HG02981 (cell line): Measurements from ENCODE around the gene CCDC87.
"Not testable (repeated sequence)": the region's sequence is repeated elsewhere in the genome, so short reads cannot be mapped to it uniquely, and the experiment has no call there.

Source experiments
- ATAC-seq: cut with Tn5 transposase; IDR thresholded peaks from one replicate; pipeline ENCODE4 v1.9.1; 2021; ENCODE audit warnings: mild to moderate bottlenecking, moderate library complexity; ENCODE audit not compliant: unreplicated experiment

The CCDC87 gene, protein sequence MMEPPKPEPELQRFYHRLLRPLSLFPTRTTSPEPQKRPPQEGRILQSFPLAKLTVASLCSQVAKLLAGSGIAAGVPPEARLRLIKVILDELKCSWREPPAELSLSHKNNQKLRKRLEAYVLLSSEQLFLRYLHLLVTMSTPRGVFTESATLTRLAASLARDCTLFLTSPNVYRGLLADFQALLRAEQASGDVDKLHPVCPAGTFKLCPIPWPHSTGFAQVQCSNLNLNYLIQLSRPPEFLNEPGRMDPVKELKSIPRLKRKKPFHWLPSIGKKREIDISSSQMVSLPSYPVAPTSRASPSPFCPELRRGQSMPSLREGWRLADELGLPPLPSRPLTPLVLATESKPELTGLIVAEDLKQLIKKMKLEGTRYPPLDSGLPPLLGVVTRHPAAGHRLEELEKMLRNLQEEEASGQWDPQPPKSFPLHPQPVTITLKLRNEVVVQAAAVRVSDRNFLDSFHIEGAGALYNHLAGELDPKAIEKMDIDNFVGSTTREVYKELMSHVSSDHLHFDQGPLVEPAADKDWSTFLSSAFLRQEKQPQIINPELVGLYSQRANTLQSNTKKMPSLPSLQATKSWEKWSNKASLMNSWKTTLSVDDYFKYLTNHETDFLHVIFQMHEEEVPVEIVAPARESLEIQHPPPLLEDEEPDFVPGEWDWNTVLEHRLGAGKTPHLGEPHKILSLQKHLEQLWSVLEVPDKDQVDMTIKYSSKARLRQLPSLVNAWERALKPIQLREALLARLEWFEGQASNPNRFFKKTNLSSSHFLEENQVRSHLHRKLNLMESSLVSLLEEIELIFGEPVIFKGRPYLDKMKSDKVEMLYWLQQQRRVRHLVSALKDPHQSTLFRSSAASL

DNA sequence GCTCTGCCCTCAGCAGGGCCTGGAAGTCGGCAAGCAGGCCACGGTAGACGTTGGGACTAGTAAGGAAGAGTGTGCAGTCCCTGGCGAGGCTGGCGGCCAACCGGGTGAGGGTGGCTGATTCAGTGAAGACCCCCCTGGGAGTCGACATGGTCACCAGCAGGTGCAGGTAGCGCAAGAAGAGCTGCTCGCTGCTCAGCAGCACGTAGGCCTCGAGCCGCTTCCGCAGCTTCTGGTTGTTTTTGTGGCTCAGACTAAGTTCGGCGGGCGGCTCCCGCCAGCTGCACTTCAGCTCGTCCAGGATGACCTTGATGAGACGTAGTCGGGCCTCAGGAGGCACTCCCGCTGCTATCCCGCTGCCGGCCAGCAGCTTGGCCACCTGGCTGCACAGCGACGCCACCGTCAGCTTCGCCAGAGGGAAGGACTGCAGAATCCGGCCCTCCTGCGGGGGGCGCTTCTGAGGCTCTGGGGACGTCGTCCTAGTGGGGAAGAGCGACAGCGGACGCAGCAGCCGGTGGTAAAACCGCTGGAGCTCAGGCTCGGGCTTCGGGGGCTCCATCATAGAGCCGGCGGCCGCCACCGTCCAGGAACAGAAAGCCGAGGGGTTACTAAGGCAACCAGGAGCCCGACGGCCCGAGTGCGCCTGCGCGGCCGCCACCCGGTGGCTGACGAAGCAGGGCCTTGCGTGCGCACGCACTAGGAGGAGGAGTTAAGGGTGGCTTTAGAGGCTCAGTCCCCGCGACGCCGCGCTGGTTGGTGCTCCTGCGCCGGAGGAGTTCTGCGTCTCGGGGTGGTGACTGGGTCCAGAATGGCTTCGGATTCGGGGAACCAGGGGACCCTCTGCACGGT is at the start of gene CCDC87, which contains the start of gene CCS:
CCDC87 (minus strand) TSS at position 607 of the 846 bp plus-strand sequence; CDS start at position 559, 48 bp downstream.
CCS (plus strand) TSS at position 729 of the 846 bp plus-strand sequence; CDS start at position 806, 77 bp downstream.
- peak; percentile 93 for ATAC-seq

DNA sequence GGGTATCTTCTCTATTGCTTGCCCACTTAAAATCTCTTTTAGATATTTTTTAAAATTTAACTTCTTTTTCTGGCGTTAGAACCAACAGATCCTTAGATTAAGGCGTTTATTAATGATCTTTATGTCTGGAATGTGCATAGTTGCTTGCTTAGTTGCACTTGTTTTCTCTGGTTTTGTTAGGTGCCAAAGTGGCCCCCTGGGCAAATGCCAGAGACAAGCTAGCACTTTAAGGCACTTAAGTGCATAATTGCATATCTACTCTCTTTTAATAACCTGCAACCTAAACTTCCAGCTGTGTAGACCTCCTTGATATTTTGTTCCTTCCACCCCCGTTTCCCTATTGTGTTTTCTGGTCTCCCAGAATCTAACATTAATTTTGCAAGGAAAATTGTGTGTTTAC is 49.0 kb upstream of the CCDC87 start:
- no peak for ATAC-seq

DNA sequence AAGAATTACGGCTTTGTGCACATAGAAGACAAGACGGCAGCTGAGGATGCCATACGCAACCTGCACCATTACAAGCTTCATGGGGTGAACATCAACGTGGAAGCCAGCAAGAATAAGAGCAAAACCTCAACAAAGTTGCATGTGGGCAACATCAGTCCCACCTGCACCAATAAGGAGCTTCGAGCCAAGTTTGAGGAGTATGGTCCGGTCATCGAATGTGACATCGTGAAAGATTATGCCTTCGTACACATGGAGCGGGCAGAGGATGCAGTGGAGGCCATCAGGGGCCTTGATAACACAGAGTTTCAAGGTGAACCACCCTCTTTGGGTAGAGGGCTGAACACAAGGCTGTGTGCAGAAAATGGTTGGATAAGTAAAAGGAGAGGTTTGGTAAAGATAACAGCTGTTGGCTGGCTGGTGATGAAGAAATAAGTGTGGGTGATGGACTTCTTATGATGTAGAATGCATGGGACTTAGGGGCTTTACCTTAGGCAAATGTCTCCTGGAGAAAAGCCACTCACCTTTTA is 47.0 kb upstream of the CCDC87 start:
- not testable (repeated sequence) for ATAC-seq

DNA sequence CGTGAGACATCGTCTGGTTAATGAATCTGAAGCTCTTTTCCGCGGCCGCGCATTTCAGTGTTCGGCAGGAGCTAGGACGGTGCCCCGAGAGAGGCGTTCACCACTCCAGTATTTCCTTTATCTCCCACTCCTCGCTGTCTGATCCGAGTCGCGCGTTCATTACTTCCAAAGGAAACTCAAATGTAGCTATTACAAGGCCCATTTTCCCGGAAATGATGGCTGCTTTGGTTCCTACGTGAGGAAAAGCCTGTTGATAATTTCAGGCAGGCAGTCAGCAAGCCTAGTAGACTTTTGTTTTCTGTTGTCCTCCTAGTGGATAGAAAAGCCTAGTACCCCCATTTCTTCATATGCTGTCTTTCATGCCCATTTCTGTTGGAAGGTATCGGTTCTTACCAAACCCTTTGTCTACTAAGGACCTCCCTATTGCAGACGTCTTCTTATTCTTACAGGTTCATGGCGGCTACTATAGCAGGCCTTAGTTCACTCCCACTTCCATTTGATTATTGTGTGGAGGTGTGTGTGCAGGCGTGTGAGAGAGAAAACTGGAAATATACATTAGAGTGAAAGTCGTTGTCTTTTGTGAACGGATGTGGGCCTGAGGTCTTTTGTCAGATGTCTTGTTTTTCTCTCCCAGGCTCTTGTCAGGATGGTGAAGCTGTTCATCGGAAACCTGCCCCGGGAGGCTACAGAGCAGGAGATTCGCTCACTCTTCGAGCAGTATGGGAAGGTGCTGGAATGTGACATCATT is 46.4 kb upstream of the CCDC87 start:
- no peak for ATAC-seq

DNA sequence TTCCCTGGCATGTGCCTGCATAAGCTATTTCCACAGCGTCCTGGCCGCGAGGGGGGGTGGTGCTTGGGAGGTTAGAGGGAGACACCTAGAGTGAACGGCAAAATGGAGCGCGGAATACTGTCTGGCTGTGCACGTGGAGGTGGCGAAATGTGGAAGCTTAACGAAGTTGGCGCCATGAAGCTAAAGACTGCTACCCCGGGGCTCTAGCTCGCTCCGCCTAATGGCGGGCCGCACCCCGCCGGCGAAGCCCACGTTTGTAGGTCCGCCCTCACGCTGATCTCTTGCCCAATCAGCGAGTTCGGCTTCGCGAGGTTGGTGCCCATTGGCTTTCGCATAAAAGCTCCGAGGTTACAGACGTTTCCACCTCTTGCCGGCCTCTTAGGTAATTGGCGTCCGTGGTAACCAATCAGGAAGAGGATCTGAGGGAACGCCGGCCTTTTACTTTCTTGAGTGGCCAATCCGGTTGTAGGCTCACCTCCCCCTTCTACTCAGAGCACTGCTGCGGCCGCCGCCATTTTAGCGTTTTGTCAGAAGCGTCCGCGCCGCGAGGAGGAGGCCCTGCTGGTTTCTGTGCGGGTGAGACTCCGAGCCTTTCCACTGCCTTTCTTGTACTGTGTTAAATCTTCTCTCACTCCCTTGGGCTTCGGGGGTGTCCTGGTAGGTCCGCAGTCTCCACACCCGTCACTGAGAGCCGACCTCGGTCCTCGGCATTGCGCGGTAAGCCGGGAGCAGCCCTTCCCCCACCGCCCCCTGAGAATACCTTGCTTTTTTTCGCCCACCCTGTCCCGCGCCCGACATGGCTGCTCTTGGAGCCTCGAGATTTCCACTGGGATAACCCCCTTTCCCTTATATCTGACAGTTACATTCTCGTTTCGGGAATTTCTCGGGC is 45.6 kb upstream of the CCDC87 start, which contains the start of gene RBM4:
RBM4 (plus strand) TSS at position 527 of the 889 bp plus-strand sequence. CDS start 1,009 bp downstream, outside the sequence.
- ATAC-seq = peak; percentile 96

DNA sequence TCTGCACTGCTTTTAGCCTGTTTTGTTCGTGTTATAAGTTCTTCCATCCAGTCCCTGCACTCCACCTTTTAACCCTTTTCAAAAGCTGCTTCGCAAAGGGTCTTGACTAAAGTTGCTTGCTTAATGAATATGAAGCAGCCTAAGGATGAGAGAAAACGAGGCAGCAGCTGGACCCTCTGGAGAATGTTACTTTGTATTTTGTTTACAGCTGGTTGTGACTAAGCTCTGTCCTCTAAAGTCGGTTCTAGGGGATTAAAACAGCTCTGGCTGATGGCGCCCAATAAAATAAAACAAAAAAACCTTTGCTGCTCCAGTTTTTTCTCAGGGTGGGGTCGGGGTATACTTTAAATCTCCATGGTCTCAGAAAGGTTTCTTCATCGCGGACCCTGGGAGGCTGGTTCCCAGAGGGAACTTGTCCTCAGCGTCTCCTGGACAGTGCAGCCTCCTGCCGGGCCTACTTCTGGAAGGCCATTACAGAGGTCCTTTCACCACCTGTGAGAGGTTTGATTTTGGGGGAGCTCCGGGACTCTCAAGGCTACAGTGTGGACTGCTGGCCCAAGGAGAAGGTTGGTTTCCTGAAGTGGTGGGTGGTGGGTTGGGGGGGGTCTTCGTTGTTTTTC is 44.8 kb upstream of the CCDC87 start:
- no peak for ATAC-seq

DNA sequence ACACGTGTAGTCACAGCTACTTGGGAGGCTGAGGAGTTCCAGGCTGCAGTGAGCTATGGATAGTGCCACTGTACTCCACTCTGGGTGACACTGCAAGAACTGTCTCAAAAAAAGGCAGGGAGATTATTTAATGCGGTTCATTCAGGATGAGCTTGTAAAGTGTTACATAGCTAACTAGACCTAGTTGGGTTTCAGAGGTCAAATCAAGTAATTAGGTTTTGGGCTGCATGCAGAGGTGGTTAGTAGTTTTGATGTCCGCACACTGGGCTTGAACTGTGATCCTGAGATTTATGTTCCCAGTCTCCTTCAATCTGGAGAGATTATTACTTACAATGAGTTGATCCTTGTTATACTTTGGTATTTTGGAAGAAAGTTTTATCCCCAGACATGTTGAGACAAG is 43.5 kb upstream of the CCDC87 start:
- ATAC-seq = no peak

DNA sequence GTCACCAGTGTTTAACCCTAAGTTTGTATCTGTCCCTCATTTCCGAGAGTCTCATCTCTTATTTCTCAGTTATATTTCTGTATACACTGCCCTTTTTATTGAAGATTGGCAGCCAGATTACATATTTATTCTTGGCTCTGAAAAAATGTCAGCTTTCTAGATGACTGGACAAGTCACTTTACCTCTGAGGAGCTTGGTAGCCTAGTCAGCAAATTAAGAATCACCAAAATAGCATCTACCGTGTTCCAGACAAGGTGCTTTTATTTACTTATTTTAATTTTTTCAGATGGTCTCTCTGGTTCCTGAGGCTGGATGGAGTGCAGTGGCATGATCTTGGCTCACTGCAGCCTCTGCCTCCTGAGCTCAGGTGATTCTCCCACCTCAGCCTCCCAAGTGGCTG is 40.1 kb upstream of the CCDC87 start:
- ATAC-seq = no peak

DNA sequence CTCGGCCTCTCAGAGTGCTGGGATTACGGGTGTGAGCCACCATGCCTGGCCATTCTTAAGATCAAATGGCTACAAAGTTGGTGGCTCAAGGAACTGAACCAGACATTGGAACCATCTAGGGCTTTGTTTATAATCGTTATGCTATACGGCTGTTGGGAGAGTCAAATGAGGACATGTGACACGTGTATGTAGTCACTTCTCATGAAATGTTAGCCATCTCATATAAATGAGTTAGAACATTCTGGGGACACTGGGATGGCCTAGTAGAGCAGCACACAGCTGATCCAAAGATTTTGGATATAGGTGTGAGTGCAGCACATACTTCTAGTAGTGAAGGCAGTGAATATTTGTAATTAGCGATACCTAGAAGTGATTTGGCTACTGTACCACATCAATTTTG is 39.0 kb upstream of the CCDC87 start:
- no peak for ATAC-seq

DNA sequence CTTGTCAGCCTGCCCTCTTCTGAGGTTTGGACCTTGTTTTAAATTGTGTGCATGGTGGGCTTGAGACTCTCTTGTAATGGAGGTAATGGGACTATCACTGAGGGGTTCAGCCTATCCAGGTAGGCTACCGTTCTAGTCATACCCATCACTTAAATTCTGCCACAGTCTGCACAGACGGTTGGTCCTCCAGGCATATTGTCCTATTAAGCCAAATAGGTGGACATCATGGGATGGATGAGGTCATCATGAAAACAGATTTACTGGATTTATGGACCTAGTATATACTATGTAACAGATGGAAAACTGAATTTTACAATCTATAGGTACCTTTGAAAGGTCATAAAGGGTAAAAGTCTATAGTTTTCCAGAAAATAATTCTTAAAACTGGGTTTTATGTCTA is 36.5 kb upstream of the CCDC87 start:
- no peak for ATAC-seq

DNA sequence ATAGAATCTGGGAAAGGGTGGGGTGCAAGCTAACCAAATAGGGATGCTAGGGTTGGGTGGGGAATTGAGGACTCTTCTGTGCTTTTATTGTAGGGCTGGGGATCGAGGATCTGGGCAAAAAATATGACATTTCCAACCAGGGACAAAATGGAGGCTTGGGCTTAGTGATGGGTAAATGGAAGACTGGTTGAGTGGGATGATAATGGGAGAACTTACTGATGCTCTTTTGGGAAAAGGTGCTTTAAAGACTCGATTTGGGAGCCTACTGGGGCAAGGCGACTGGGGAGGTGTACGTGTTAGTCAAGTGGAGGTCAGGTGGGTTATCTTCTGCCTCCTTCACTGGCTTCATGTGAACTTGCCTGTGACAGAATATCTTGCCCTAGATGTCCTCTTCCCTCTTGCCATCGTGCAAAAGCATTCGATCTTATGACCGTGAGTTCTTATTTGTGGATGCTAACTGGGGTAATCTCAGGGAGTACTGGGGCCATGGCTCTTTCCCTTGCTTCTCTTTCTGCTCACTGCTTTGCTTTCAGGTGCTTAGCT is 35.3 kb upstream of the CCDC87 start:
- no peak for ATAC-seq

DNA sequence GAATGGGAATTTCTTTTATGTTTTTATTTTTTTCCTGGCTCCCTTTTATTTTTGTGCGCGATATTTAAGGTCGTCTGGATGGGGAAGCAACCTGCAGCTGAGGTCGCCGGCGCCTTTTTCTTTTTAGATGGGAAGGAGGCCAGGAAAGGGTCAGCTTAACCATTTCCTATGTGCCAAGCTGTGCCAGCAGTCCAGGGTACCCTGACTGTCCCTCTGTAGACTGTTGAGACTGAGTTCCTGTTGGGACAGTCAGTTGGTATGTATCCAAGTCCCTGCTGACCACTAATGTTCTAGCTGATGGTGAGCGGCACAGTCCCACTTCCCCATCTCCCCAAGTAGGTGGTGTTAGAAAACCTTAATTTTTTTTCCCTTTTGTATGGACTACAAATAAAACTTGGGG is 34.1 kb upstream of the CCDC87 start:
- ATAC-seq = no peak

DNA sequence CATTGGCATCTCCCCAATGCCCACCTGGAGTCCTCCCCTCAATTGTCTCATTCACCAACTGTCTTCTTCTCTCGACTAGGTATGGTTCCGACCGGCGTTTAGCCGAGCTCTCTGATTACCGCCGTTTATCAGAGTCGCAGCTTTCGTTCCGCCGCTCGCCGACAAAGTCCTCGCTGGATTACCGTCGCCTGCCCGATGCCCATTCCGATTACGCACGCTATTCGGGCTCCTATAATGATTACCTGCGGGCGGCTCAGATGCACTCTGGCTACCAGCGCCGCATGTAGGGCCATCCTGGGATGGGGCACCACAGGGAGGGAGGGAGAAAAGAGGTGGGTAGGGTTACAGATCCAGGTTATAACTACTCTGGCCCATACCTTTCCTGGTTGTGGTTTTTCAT is 33.5 kb upstream of the CCDC87 start:
- ATAC-seq = no peak

DNA sequence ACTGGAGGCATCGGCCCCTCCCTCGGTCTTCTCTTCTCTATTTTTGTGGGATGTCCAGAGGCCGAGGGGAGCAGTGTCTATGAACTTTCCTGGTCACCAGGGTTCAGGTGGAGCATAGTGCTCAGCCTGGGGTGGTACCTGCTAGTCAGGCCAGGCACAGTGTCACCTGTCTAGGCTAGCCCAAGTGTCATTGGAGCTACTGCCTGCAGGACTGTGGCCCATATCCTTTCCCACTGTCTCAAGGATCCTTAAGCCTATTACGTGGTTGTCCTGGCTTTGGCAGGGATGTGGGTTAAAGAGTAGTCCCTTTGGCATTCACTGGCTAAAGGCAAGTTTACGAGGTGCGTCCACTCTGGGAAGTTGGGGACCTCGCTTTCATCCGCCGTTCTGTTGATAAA is 32.9 kb upstream of the CCDC87 start:
- no peak for ATAC-seq

DNA sequence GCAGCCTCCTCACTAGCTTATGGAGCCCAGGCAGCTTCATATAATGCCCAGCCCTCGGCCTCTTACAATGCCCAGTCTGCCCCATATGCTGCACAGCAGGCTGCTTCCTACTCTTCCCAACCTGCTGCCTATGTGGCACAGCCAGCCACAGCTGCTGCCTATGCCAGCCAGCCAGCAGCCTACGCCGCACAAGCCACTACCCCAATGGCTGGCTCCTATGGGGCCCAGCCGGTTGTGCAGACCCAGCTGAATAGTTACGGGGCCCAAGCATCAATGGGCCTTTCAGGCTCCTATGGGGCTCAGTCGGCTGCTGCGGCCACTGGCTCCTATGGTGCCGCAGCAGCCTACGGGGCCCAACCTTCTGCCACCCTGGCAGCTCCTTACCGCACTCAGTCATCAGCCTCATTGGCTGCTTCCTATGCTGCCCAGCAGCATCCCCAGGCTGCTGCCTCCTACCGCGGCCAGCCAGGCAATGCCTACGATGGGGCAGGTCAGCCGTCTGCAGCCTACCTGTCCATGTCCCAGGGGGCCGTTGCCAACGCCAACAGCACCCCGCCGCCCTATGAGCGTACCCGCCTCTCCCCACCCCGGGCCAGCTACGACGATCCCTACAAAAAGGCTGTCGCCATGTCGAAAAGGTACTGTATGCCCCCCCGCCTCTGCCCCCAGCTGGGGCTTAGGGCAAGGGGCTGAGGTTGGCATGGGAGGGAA is 32.3 kb upstream of the CCDC87 start:
- ATAC-seq = no peak

DNA sequence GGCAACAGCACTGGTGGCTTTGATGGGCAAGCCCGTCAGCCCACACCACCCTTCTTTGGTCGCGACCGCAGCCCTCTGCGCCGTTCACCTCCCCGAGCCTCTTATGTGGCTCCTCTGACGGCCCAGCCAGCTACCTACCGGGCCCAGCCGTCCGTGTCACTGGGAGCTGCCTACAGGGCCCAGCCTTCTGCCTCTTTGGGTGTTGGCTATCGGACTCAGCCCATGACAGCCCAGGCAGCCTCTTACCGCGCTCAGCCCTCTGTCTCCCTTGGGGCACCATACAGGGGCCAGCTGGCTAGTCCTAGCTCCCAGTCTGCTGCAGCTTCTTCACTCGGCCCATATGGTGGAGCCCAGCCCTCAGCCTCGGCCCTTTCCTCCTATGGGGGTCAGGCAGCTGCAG is 31.6 kb upstream of the CCDC87 start:
- no peak for ATAC-seq

DNA sequence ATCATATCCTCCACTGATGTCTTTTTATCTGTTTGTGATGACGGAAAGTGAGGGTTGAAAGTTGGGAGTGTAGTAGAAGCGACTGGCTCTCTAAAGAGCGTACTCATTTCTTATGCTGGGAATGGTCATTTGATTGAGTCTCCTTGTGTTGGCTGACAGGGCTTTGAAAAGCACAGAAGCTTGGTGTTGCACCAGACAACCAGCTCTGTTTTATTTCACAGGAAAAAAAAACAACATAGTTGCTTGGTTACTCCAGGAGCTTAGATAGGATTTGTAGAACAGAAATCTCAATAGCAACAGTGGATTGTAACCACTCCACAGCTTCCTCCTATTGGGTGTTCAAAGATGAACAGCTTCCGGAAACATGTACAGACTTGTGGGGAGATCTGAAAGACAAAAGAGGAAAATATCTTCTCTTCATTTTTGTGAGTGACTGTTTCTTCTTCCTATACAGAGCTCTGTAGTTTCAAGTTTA is 26.3 kb upstream of the CCDC87 start:
- no peak for ATAC-seq
